Measurements from ENCODE around the gene RPS6KB2. TPM values are rescaled to one million over a fixed set of nuclear protein-coding genes. Genes with fewer than 3 reads are reported as not detected.
A peak's percentile ranks its signal among the peaks of the same experiment; 100 is the strongest.

The RPS6KB2 gene
- total RNA-seq, 1 donor from 2014 or later: 40.0 TPM

DNA sequence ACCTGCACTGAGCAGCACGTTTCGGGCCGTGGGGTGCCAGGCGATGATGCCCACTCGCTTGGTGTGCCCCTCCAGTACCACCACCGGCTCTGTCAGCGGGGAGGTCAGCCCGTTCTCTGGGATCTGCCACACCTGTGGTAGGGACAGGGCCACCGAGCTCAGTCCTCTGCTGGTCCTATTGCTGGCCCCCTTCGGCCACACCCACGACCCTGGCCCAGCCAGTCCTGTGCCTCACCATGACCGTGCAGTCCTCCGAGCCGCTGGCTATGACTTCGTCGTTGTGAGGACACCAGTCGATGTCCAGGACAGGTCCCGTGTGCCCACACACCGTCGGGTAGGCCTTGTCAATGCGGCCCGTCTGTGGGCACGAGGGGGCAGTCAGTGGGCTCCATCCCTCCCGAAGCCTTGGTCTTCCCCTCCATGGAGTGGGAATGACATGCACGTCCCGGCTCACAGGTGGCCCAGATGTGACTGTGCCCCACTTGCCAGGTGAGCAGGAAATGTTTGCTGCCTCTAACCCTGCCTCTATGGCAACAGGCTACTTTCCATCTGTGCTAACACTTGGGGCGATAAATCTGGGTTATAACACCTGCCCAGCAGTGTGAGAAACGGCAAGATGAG is 13.5 kb downstream of the RPS6KB2 start:
- peaks cover 18% of the 10 kb centered on the region for H3K36me3 ChIP-seq
- peaks cover 24% of the 10 kb centered on the region for H3K4me1 ChIP-seq
- TF ChIP-seq, protein P1, sequence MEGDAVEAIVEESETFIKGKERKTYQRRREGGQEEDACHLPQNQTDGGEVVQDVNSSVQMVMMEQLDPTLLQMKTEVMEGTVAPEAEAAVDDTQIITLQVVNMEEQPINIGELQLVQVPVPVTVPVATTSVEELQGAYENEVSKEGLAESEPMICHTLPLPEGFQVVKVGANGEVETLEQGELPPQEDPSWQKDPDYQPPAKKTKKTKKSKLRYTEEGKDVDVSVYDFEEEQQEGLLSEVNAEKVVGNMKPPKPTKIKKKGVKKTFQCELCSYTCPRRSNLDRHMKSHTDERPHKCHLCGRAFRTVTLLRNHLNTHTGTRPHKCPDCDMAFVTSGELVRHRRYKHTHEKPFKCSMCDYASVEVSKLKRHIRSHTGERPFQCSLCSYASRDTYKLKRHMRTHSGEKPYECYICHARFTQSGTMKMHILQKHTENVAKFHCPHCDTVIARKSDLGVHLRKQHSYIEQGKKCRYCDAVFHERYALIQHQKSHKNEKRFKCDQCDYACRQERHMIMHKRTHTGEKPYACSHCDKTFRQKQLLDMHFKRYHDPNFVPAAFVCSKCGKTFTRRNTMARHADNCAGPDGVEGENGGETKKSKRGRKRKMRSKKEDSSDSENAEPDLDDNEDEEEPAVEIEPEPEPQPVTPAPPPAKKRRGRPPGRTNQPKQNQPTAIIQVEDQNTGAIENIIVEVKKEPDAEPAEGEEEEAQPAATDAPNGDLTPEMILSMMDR (IDR thresholded peaks at IDR 0.05): no peak
- intact Hi-C loops (cut with DNase I): no loop called here
- DNase-seq (no peak), ATAC-seq (no peak)
- no peaks in the 10 kb centered on the region for H3K27me3 ChIP-seq
- no peak overlapping the region for H3K27ac ChIP-seq
- H3K9me3 ChIP-seq: no peaks in the 10 kb centered on the region
- H3K4me3 ChIP-seq: no peak overlapping the region

DNA sequence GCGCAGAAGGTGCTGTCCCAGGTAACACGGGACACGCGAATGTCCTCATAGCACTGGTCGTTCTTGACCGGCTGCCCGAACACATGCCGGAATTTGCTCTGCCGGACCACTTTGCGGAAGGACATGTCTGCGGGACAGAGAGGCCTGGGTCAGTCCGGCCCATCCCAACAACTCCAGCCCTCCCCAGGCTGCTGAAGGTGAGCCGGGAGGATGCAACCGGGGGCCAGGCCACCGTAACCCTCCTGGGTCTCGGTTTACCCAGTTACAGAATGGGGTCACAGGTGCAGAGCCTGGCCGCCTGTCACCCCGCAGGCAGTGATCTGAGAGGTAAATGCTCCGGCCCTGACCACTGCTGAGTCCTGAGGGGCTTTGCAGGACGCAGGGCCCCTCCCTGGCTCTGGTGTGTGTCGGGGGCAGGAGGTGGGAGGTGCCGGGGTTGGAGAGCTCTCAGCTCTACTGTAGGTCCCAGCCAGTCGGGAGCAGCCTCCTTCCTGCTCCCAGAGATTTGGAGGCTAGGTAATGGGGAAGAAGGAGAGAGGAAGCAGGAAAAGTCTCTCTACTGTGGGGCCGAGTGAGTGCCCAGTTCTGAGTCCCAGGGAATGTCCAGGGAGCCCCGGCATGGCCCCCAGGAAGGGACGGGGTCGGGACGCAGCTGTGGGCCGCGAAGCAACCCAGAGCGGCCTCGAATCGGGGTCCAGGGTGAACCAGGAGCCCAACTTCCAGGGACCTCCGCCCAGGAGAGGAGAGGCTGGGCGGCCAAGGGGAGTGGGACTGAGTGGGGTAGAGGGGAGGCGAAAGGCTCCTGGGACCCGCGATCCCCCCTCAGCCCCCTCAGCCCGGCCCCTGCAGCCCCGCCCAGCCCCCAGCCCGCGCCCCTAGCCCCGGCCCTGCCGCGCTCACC is 14.5 kb downstream of the RPS6KB2 start:
- DNase-seq (no peak), ATAC-seq (peak; percentile 1)
- peaks cover 14% of the 10 kb centered on the region for H3K36me3 ChIP-seq
- H3K4me1 ChIP-seq: peaks cover 24% of the 10 kb centered on the region
- TF ChIP-seq, protein P1 (IDR thresholded peaks at IDR 0.05): no peak
- no peaks in the 10 kb centered on the region for H3K9me3 ChIP-seq
- peak overlapping the region; percentile 94 for H3K27ac ChIP-seq
- intact Hi-C loops (cut with DNase I): no loop called here
- H3K4me3 ChIP-seq: peak overlapping the region; percentile 92
- H3K27me3 ChIP-seq: no peaks in the 10 kb centered on the region

DNA sequence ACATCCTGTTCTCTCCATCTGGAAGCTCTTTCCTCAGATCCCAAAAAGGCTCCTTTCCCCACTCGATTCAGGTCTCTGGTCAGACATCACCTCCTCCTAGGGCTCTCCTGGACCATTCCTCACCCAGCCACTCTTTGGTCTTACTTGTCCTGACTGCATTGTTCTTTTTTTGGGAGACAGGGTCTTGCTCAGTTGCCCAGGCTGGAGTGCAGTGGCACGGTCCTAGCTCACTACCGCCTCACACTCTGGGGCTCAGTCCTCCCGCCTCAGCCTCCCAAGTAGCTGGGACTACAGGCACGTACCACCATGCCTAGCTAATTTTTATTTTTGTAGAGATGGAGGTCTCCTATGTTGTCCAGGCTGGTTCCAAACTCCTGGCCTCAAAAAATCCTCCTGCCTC is 17.2 kb downstream of the RPS6KB2 start:
- no peak overlapping the region for H3K27ac ChIP-seq

DNA sequence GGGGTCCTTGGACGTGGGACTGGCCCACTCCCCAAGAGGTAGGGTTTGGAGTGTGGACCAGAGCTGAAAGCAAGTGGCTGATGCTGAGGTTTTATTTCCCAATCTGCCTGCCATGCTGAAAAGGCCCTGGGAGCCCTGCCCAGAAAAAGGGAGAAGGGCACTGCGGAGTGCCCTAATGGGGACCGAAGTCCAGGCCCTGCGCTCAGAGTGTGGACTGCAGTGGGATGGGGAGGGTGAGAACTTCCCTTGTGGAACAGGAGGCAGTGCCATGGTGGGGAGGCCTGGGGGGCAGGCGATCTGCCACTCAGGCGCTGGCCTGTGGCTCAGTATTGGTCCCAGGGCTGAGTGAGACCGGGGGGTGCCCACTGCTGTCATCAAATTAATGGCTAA is 19.9 kb downstream of the RPS6KB2 start:
- Histone ChIP-seq H3K9me3 (no peaks in the 10 kb centered on the region), H3K4me3 (no peak overlapping the region), H3K36me3 (no peaks in the 10 kb centered on the region), H3K4me1 (peaks cover 7% of the 10 kb centered on the region), H3K27me3 (no peaks in the 10 kb centered on the region), H3K27ac (no peak overlapping the region)
- DNase-seq: no peak
- no peak for ATAC-seq
- TF ChIP-seq, protein P1 (IDR thresholded peaks at IDR 0.05): no peak
- intact Hi-C loops (cut with DNase I): no loop called here

More for the DNA sequence above, 17.2 kb downstream of the RPS6KB2 start:
- intact Hi-C loops (cut with DNase I): no loop called here
- peaks cover 21% of the 10 kb centered on the region for H3K4me1 ChIP-seq
- H3K36me3 ChIP-seq: peaks cover 10% of the 10 kb centered on the region
- TF ChIP-seq, protein P1 (IDR thresholded peaks at IDR 0.05): no peak
- H3K9me3 ChIP-seq: no peaks in the 10 kb centered on the region
- H3K4me3 ChIP-seq: no peak overlapping the region
- ATAC-seq: no peak
- no peaks in the 10 kb centered on the region for H3K27me3 ChIP-seq
- DNase-seq: no peak

DNA sequence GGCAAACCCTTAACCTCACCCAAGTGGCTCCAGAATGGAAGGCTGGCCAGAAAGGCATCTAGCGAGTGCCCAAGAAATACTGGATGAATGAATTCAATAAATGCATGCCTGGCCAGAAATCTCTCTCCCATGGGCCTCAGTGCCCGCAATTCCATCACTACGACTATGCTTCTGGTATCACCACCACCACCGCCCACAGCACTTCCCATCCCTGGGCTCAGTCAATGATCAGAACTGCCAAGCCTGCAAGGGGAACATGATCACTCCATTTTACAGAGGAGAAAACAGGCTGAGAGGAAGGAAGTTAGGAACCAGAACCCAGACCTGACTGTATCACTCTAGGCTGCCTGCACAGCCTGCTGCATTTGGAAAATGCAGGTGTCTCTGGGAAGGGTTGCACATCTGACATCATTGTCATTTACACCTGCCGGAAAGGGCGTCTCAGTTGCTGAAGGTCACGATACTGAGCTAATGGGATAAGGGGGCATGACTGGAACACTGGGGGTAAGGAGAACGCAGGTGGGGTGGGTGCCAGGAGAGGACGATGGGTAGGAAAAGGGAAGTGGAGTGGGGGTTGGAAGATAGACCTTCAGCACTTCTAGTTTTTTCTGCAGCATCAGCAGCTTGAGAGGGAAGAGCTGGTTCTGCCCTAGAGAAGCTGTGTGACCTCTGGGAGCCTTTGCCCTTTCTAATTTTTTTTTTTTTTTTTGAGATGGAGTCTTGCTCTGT is 21.0 kb downstream of the RPS6KB2 start:
- ATAC-seq (peak; percentile 51), DNase-seq (no peak)
- Histone ChIP-seq H3K4me3 (no peak overlapping the region), H3K27ac (no peak overlapping the region), H3K9me3 (no peaks in the 10 kb centered on the region), H3K4me1 (peaks cover 7% of the 10 kb centered on the region), H3K36me3 (no peaks in the 10 kb centered on the region), H3K27me3 (no peaks in the 10 kb centered on the region)
- intact Hi-C loops (cut with DNase I): no loop called here
- TF ChIP-seq, protein P1 (IDR thresholded peaks at IDR 0.05): no peak
